PC-3 (cell line): ENCODE data around the gene TENM4.

Source experiments
- CTCF ChIP-seq: fragments of 300-600 bp; sonication (generic); conservative IDR thresholded peaks from 2 replicates; pipeline ENCODE4 v1.5.1; 2017; ENCODE audit warnings: antibody characterized with exemption, low read depth, mild to moderate bottlenecking, low read length
- EZH2 ChIP-seq: fragments of 300-600 bp; sonication (generic); IDR thresholded peaks from one replicate; pipeline ENCODE4 v1.6.1; 2017; ENCODE audit warnings: antibody characterized with exemption, mild to moderate bottlenecking, low read length; ENCODE audit not compliant: unreplicated experiment
- EZH2phosphoT487 ChIP-seq: fragments of 300-600 bp; sonication (generic); IDR thresholded peaks from 2 replicates; pipeline ENCODE4 v1.6.1; 2018; ENCODE audit warnings: mild to moderate bottlenecking, antibody characterized with exemption, low read length, borderline replicate concordance

GRCh38 chr11:78954696-78955095 is 486.1 kb downstream of the TENM4 start:
- TF ChIP-seq CTCF = no peak
- no peak for TF ChIP-seq EZH2
- TF ChIP-seq EZH2phosphoT487 = no peak
